Esophagus squamous epithelium (tissue), 4 donors: ENCODE results near the gene PPA2.

ENCODE experiments used
- POLR2A ChIP-seq, 4 donors: fragments of 450-650 bp; IDR thresholded peaks; one replicate each; pipeline ENCODE4 v1.6.1; 2017; ENCODE audit warnings: antibody characterized with exemption in 4 of 4, mild to moderate bottlenecking in 4 of 4, moderate library complexity in 3 of 4
- TF ChIP-seq, protein P1 (sequence below), 6 experiments: fragments of 450-650 bp in 4 of 6; fragments of 200-600 bp in 2 of 6; sonication (generic) in 2 of 6; IDR thresholded peaks; one replicate each; pipeline ENCODE4 v1.5.1; 2016 to 2019; ENCODE audit warnings: antibody characterized with exemption in 6 of 6, mild to moderate bottlenecking in 4 of 6, moderate library complexity in 4 of 6

DNA sequence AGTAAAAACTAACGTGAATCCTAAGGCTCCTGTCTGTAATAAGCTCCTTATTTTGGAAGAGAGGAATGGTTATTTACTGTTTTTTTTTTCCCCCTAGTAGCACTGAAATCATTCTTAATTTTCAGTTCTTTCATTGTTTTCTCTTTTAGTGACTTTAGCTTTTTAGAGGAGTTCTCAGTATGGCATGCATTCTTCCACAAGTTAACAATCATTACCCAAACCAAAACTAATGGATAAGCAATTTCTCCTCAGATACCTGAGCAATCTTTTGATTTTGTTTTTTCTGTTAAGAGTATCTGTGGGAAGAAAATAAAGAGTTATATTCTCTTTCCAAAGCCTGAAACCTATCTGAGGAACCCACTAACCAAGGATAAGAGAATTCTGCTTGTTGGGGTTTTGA is 16.7 kb upstream of the PPA2 start:
- TF ChIP-seq POLR2A (IDR thresholded peaks at IDR 0.05), result no peak
- TF ChIP-seq, protein P1, sequence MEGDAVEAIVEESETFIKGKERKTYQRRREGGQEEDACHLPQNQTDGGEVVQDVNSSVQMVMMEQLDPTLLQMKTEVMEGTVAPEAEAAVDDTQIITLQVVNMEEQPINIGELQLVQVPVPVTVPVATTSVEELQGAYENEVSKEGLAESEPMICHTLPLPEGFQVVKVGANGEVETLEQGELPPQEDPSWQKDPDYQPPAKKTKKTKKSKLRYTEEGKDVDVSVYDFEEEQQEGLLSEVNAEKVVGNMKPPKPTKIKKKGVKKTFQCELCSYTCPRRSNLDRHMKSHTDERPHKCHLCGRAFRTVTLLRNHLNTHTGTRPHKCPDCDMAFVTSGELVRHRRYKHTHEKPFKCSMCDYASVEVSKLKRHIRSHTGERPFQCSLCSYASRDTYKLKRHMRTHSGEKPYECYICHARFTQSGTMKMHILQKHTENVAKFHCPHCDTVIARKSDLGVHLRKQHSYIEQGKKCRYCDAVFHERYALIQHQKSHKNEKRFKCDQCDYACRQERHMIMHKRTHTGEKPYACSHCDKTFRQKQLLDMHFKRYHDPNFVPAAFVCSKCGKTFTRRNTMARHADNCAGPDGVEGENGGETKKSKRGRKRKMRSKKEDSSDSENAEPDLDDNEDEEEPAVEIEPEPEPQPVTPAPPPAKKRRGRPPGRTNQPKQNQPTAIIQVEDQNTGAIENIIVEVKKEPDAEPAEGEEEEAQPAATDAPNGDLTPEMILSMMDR (IDR thresholded peaks at IDR 0.05), result no peak
